ENCODE data around the gene ROGDI. TPM values are rescaled to one million over a fixed set of nuclear protein-coding genes. Genes with fewer than 3 reads are reported as not detected.

The ROGDI gene
- total and polyA plus RNA-seq, 10 of the 15 experiments (the other 5 are each of a cell fraction or from before 2014, with no cell fraction given), result 0.40 to 23.5 (median 12.3) TPM

DNA sequence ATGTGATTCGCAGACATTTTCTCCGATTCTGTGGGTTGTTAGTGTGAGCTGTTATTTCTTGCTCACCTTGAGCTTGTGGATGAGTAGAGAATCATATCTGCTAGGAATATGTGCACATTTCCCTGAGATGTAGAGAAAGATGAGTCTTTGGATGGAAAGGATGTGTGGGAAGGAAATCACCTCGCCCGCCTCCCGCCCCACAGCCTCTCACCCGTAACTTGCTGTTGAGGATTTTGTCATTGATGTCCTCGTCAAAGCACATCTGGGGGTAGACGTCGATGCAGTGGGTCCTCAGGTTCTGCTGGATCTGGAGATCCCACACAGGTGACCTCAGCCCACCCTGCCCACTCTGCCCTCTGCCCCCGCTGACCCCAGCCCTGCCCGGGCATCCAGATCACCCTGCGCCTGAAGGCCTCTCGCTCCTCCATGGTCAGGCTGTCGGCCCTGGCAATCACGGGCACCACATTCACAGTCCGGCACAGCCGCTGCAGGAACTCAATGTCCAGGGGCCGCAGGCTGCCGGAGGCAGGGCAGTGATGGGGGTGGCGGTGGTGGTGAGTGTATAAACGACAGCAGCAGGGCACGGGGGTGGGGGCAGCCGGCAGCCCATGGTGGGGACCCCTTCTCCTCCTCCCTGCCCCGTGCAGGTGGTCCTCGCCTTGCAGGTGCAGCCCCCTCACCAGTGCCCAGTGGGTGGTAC is 19.0 kb downstream of the ROGDI start (continued):
- TF ChIP-seq, protein P1, sequence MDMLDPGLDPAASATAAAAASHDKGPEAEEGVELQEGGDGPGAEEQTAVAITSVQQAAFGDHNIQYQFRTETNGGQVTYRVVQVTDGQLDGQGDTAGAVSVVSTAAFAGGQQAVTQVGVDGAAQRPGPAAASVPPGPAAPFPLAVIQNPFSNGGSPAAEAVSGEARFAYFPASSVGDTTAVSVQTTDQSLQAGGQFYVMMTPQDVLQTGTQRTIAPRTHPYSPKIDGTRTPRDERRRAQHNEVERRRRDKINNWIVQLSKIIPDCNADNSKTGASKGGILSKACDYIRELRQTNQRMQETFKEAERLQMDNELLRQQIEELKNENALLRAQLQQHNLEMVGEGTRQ (IDR thresholded peaks at IDR 0.05; ENCODE audit: borderline replicate concordance, low read depth, low read length), result no peak
- TF ChIP-seq RB1 (IDR thresholded peaks at IDR 0.05; ENCODE audit: borderline replicate concordance) (no peak), BHLHE40 (IDR thresholded peaks at IDR 0.05; ENCODE audit: borderline replicate concordance in 1 of 2, low read depth in 2 of 2, low read length in 1 of 2) (no peak), MYB (IDR thresholded peaks at IDR 0.05; ENCODE audit: borderline replicate concordance, low read depth, low read length) (no peak)

DNA sequence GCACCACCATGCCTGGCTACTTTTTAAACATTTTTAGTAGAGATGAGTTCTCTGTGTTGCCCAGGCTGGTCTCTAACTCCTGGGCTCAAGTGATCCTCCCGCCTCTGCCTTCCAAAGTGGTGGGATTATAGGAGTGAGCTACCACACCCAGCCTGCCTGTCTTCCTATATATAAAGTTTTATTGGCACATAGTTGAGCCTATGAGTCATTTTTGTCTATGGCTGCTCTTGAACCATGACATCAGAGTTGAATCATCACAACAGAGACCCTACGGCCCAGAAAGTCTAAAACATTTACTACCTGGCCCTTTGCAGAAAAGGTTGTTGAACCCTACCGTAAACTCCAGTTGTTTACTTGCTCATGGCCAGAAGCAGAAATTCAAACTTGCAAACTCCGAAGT is 22.2 kb downstream of the ROGDI start:
- Histone ChIP-seq H3K4me1 (ENCODE audit: control insufficient read depth, insufficient read depth, low read length) (no peaks in the 10 kb centered on the region), H3K4me2 (ENCODE audit: control insufficient read depth, insufficient read depth) (no peak overlapping the region), H3K36me3 (ENCODE audit: control insufficient read depth in 2 of 2, insufficient read depth in 2 of 2, low read length in 1 of 2) (no peaks in the 10 kb centered on the region), H3K27me3 (replicated peaks in 1 of 2; ENCODE audit: control insufficient read depth in 2 of 2, insufficient read depth in 2 of 2, low read length in 1 of 2) (no peaks in the 10 kb centered on the region), H4K20me1 (ENCODE audit: control insufficient read depth, insufficient read depth) (no peaks in the 10 kb centered on the region), H3K4me3 (no peak overlapping the region), H3K27ac (ENCODE audit: control insufficient read depth, insufficient read depth) (no peak overlapping the region), H3K79me2 (ENCODE audit: control insufficient read depth, insufficient read depth, low read length) (no peaks in the 10 kb centered on the region), H3K9ac (ENCODE audit: control insufficient read depth, insufficient read depth, low read length) (no peak overlapping the region), H3K9me3 (replicated peaks; ENCODE audit: control insufficient read depth, insufficient read depth, low read length) (no peaks in the 10 kb centered on the region), H2AFZ (ENCODE audit: control insufficient read depth, low read depth, low read length) (no peak overlapping the region)
- intact Hi-C loops (cut with micrococcal nuclease; ENCODE audit: unreplicated experiment), result no loop called here
- no peak for ATAC-seq
- RAD21 ChIA-PET (ENCODE audit: unreplicated experiment), result no interaction called here
- POLR2A ChIA-PET, result no interaction called here
- no TSS peak for BruUV-seq (replicated peaks)
- SMC1A ChIA-PET (ENCODE audit: uncharacterized antibody, unreplicated experiment), result no interaction called here
- in situ Hi-C loops (cut with MboI), result no loop called here
- no peak for FAIRE-seq
- CTCF ChIA-PET, result no interaction called here
- DNase-seq (ENCODE audit: low read depth, low spot score), result no peak
- 66% methylated on average over 4 of the region's 4 CpGs for WGBS (ENCODE audit: insufficient coverage, insufficient replicate concordance, low lambda C conversion rate, missing lambda C conversion rate)
- TF ChIP-seq SIX5 (IDR thresholded peaks at IDR 0.05; ENCODE audit: low read depth, low read length, severe bottlenecking), result no peak
- TF ChIP-seq, protein P2, sequence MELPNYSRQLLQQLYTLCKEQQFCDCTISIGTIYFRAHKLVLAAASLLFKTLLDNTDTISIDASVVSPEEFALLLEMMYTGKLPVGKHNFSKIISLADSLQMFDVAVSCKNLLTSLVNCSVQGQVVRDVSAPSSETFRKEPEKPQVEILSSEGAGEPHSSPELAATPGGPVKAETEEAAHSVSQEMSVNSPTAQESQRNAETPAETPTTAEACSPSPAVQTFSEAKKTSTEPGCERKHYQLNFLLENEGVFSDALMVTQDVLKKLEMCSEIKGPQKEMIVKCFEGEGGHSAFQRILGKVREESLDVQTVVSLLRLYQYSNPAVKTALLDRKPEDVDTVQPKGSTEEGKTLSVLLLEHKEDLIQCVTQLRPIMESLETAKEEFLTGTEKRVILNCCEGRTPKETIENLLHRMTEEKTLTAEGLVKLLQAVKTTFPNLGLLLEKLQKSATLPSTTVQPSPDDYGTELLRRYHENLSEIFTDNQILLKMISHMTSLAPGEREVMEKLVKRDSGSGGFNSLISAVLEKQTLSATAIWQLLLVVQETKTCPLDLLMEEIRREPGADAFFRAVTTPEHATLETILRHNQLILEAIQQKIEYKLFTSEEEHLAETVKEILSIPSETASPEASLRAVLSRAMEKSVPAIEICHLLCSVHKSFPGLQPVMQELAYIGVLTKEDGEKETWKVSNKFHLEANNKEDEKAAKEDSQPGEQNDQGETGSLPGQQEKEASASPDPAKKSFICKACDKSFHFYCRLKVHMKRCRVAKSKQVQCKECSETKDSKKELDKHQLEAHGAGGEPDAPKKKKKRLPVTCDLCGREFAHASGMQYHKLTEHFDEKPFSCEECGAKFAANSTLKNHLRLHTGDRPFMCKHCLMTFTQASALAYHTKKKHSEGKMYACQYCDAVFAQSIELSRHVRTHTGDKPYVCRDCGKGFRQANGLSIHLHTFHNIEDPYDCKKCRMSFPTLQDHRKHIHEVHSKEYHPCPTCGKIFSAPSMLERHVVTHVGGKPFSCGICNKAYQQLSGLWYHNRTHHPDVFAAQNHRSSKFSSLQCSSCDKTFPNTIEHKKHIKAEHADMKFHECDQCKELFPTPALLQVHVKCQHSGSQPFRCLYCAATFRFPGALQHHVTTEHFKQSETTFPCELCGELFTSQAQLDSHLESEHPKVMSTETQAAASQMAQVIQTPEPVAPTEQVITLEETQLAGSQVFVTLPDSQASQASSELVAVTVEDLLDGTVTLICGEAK (IDR thresholded peaks at IDR 0.05; ENCODE audit: borderline replicate concordance), result peak; percentile 69; the same call in 1 of the 2 replicates
